T47D (cell line): Measurements from ENCODE around the gene TOMM7.
"Not testable (repeated sequence)": the region's sequence is repeated elsewhere in the genome, so short reads cannot be mapped to it uniquely, and the experiment has no call there.

Experiments used
- DNase-seq, 2 experiments: peaks; one replicate each; pipeline versions ENCODE4 v3.0.0 to v3.0.0-alpha.2; 2011 to 2012; ENCODE audit warnings: low read depth in 1 of 2, low spot score in 1 of 2
- JUND ChIP-seq: IDR thresholded peaks from 2 replicates; pipeline ENCODE4 v1.6.1; 2012; ENCODE audit warnings: low read depth
- in situ Hi-C: cut with HindIII; loops from 2 replicates; pipeline ENCODE4 v1.10.0; 2016; ENCODE audit warnings: low sequenced_read_pairs, low pct_unique_long_range_greater_than_20kb

Gene TOMM7

GRCh38 chr7:22808140-22808539 lies 14.5 kb downstream of the TOMM7 start:
- no peak for DNase-seq
- in situ Hi-C loops, result no loop called here
- TF ChIP-seq JUND, result no peak

GRCh38 chr7:22806752-22807151 lies 15.9 kb downstream of the TOMM7 start:
- DNase-seq, result no peak
- in situ Hi-C loops, result no loop called here
- no peak for TF ChIP-seq JUND

- DNase-seq, result no peak
- no peak for TF ChIP-seq JUND
- in situ Hi-C loops, result no loop called here
These were observed 17.4 kb downstream of the TOMM7 start for GRCh38 chr7:22805227-22805626.

- in situ Hi-C loops, DNase-seq: not testable (repeated sequence)
These were observed 19.8 kb downstream of the TOMM7 start for GRCh38 chr7:22802831-22803230.

GRCh38 chr7:22802426-22802825 lies 20.2 kb downstream of the TOMM7 start:
- in situ Hi-C loops, result no loop called here
- TF ChIP-seq JUND, result no peak

GRCh38 chr7:22801912-22802311 lies 20.7 kb downstream of the TOMM7 start:
- TF ChIP-seq JUND, result no peak
- in situ Hi-C loops, result no loop called here
- no peak for DNase-seq

More at GRCh38 chr7:22802426-22802825, 20.2 kb downstream of the TOMM7 start:
- DNase-seq, result no peak

GRCh38 chr7:22799633-22800032 lies 23.0 kb downstream of the TOMM7 start:
- TF ChIP-seq JUND, result no peak
- DNase-seq, result no peak
- in situ Hi-C loops, result no loop called here

- no peak for TF ChIP-seq JUND
- in situ Hi-C loops, result no loop called here
- no peak for DNase-seq
These were observed 28.8 kb downstream of the TOMM7 start for GRCh38 chr7:22793593-22794462.

GRCh38 chr7:22791204-22792158 lies 31.2 kb downstream of the TOMM7 start:
- no peak for DNase-seq

GRCh38 chr7:22790640-22791039 lies 32.0 kb downstream of the TOMM7 start:
- in situ Hi-C loops, DNase-seq: not testable (repeated sequence)

More at GRCh38 chr7:22791204-22792158, 31.2 kb downstream of the TOMM7 start:
- no peak for TF ChIP-seq JUND
- in situ Hi-C loops, result no loop called here

- in situ Hi-C loops, result no loop called here
- DNase-seq, result no peak
- no peak for TF ChIP-seq JUND
These were observed 34.7 kb downstream of the TOMM7 start for GRCh38 chr7:22787951-22788350.

GRCh38 chr7:22786290-22786932 lies 36.2 kb downstream of the TOMM7 start:
- in situ Hi-C loops, result no loop called here
- no peak for TF ChIP-seq JUND

More at GRCh38 chr7:22786290-22786932, 36.2 kb downstream of the TOMM7 start:
- no peak for DNase-seq
